Fibroblast of upper back skin (primary cell): Measurements from ENCODE around the gene LDLRAD4.

ENCODE experiments used
- DNase-seq: peaks from one replicate; pipeline ENCODE4 v3.0.0-alpha.2; 2013

LDLRAD4 gene

DNA sequence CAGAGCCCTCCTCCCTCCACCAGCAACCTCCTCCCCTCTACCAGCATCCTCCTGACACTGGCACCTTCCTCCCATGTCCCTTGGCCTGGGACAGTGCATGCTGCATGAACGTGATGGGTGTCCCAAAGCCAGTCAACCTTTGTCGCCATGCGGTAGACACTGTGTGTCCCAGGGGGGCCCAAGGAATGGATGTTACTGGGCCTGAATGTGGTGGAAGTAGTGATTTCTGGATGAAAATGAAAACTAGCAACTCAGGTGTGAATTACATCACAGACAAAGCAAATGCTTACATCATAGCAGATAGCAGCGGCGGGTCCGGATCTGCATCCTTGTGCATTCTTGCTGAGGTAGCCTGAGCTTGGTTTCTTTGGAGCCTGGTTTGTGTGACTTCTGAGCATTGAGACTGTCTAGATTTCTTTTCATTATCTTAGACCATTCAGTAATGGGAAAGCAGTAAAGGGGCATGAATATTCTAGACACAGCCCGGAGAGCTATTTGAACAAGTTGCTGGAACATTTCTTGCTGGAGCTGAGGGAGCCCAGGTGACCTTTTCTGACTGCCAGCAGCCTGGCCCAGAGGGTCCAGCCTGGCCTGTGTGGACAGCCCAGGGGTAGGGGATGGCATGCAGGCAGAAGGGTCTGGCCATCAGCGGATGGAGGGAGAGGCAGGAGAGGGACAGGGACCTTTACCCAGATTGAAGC is 407.4 kb downstream of the LDLRAD4 start:
- no peak for DNase-seq

DNA sequence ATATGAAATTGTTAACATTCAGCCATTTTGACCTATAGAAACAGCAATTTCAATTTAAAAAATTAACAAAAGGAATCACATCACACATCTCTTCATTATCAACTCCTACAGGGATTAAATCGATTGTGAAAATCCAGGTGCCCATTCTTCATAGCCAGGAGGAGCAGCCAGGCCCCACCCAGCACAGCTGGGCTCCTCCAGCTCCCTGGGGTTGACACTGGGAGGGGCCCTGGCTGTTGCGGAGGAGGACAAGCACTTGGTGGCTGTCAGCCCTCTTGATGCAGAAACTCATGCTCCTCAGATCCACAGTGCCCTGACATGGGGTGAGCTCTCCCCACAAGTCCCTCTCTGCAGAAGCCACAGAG is 408.0 kb downstream of the LDLRAD4 start:
- no peak for DNase-seq

DNA sequence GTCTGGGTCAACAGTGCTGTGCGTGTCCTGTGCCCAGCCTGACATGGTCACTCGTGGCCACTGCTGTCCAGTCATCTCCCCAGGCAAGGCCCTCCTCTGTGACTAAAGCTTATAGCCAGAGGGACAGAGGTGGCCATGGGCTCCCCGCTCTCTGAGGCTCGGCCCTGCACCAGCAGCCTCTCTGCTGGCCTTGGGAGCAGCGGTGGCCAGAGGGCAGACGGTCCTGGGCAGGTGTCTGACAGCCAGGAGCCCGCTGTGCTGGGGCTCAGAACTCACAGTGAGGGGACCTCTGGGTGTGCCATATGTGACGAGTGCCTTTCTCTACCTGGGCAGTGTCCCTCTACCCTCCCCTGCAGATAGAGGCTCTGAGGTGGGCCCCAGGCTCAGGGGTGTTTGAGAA is 409.1 kb downstream of the LDLRAD4 start:
- no peak for DNase-seq

GRCh38 chr18:13628211-13628610 is 409.7 kb downstream of the LDLRAD4 start:
- DNase-seq, result no peak

GRCh38 chr18:13629841-13630715 is 411.5 kb downstream of the LDLRAD4 start:
- peak; percentile 62 for DNase-seq

DNA sequence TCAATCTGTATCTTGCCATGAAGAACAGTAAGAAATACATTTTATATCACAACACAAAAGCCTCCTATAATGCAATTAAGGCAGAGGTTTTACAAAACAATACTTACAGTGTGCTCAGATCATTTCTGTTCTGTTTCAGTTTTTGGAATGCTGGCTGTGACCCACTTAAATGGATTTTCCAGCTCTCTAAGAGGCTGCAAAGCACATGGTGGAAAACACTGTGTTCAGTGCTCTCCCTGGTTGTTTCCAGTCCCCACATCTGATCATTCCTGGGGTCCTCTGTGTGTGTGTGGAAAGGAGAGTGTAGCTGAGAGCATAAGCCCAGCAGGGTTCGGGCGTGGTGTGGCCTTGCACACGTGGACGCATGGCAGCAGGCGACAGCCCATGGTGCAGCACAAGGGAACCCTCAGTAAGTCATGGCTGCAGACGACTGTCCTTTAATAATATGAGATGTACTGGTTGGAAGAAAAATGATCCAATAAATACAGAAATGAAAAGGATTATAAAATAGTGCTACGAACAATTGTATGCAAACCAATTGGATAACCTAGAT is 412.2 kb downstream of the LDLRAD4 start:
- DNase-seq, result no peak

DNA sequence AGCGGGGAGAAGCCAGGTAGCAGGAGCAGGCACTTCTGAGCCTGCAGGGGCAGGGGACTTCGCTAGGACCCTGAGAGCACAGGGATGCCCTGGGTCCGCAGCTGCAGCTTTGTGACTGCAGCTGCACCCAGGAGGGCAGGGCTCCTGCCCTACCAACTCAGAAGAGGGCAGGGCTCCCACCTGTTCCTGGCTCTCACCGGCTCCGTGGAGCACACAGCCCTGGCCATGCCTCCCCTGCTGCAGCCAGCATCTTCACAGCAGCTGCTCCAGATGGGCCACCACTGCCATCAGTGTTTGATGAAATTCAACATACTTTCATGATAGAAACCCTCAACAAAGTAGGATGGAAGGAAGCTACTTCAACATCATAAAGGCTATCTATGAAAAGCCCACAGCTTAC is 415.1 kb downstream of the LDLRAD4 start:
- no peak for DNase-seq

- DNase-seq, result no peak
Measured at GRCh38 chr18:13635046-13635445, 416.5 kb downstream of the LDLRAD4 start.

- no peak for DNase-seq
Measured at GRCh38 chr18:13638719-13639595, 420.4 kb downstream of the LDLRAD4 start.

- DNase-seq, result no peak
Measured at GRCh38 chr18:13640266-13640860, 421.8 kb downstream of the LDLRAD4 start.

GRCh38 chr18:13641551-13642439 is 423.2 kb downstream of the LDLRAD4 start:
- DNase-seq, result no peak

DNA sequence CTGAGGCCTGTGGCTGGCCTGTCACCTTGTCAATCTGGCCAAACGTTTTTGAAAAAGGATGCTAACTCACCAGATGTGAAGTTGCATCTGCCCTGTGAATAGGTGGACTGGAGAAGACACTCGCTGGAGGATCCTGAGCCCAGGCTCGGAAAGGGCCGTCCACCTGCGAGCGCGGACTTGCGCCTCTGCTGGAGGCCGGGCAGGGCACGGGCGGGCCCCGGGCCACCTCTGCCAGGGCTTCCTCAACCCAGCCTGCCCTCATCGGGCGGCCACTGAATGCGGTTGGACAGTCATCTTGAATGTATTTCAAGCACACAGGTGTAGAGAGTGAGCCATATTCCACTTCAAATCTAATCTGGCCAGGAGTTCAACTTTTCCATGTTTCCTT is 423.9 kb downstream of the LDLRAD4 start:
- no peak for DNase-seq

DNA sequence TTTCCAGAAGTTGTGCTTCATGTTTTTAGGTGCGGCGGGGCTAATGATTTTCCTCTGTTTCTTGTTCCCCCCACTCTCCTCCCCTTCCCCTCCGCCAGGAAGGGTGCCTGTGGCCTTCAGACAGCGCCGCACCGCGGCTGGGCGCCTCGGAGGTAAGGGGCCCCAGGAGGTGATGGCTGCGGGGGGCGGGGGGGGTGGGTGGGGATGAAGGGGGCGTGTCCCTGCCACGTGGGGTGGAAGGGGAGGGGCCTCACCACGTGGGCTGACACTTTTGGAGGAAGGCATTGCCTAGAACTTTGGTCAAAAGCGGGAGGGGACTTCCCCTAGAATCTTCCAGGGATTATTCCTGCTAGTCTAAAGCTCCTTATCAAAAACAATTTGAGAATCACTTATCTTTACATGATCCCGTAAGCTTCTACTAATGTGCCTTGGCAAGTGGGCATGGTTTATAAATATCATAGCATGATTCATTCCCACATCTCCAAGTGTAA is 424.7 kb downstream of the LDLRAD4 start:
- DNase-seq, result no peak

GRCh38 chr18:13645093-13645492 is 426.5 kb downstream of the LDLRAD4 start:
- no peak for DNase-seq

DNA sequence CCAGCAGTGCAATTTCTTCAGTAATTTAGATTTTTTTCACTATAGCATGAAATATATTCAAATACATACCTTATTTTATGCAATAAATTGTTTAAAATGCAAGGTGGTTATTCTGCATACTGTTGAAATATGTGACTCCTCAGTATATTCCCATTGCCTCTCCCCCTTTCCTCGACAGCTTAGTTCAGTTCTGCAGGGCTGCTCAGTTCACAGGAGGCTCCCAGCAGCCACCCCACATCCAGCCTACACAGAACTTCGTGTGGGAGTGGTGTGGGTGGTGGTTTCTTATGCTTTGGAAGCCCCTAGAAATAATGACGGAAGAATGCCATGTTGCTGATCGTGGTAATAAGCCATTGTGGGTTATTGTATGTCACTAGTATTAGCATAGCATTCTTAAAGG is 428.1 kb downstream of the LDLRAD4 start:
- DNase-seq, result no peak

- no peak for DNase-seq
Measured at GRCh38 chr18:13647761-13648160, 429.2 kb downstream of the LDLRAD4 start.

DNA sequence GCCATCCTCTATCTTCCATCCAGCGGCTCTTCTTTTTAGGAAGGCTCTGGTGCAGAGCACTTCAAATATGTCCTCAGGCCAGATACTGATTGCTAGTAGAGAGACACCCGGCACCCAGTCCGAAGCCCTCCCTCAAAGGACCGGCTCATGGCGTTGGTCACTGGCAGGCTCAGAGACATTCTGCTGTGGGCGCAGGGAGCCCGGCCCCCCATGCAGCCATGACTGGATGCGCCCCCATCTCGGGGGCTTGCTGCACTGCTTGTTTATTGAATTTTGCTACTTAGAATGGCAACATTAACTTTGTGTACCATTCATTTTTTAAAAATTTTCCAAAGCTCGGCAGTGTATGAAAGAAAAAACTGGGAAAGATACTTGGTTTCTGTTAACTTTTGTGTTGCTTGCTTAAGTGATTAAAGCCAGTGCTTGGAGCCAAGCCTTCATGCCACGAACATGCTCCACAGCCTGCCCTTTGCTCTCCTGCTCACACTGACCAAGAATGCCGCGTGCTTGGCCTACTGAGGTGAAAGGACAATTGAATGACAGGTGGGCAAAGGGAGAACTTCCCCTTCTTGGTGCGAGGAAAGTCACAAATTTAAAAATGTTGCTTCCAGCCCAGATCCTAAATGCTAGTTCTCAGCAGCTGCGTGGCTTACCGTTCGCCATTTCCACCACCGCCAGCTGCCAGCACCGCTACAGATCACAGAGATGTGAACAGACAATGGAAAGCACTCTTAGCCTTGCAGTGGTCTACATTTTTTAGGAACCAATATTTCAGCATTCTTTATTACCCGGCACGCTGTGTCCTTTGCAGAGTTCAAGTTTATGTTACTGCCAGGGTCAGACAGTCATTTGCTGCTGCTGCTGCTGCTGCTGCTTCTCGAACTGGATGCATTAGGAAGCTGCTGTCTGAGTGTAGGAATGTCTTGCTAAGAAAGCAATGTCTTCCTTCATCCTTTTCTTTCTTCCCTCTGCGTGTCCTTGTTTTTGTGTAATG is 431.1 kb downstream of the LDLRAD4 start:
- DNase-seq, result no peak

GRCh38 chr18:13653746-13654433 is 435.3 kb downstream of the LDLRAD4 start:
- DNase-seq, result no peak

GRCh38 chr18:13657974-13658373 is 439.4 kb downstream of the LDLRAD4 start:
- no peak for DNase-seq
